HG03135 (cell line): Measurements from ENCODE around the gene MRFAP1L1.
"Not testable (repeated sequence)": the region's sequence is repeated elsewhere in the genome, so short reads cannot be mapped to it uniquely, and the experiment has no call there.

Source experiments
- ATAC-seq: cut with Tn5 transposase; IDR thresholded peaks from one replicate; pipeline ENCODE4 v1.9.1; 2021; ENCODE audit warnings: mild to moderate bottlenecking, moderate library complexity; ENCODE audit not compliant: unreplicated experiment

Gene MRFAP1L1

GRCh38 chr4:6692379-6692778 lies 17.3 kb downstream of the MRFAP1L1 start:
- ATAC-seq, result no peak

- ATAC-seq, result no peak
These were observed 20.1 kb downstream of the MRFAP1L1 start for GRCh38 chr4:6689506-6689960.

- ATAC-seq, result peak; percentile 72
These were observed 20.7 kb downstream of the MRFAP1L1 start for GRCh38 chr4:6688879-6689505.

- ATAC-seq, result no peak
These were observed 21.5 kb downstream of the MRFAP1L1 start for GRCh38 chr4:6687947-6688878.

GRCh38 chr4:6686104-6686787 lies 23.4 kb downstream of the MRFAP1L1 start:
- ATAC-seq, result no peak

- ATAC-seq, result no peak
These were observed 25.0 kb downstream of the MRFAP1L1 start for GRCh38 chr4:6684656-6685055.

GRCh38 chr4:6682862-6683590 lies 26.6 kb downstream of the MRFAP1L1 start:
- no peak for ATAC-seq

- ATAC-seq, result no peak
These were observed 28.5 kb downstream of the MRFAP1L1 start for GRCh38 chr4:6681191-6681590.

- no peak for ATAC-seq
These were observed 29.2 kb downstream of the MRFAP1L1 start for GRCh38 chr4:6680372-6681034.

- no peak for ATAC-seq
These were observed 32.7 kb downstream of the MRFAP1L1 start for GRCh38 chr4:6676722-6677558.

GRCh38 chr4:6674500-6675149 lies 35.0 kb downstream of the MRFAP1L1 start:
- ATAC-seq, result peak; percentile 41

GRCh38 chr4:6673660-6674499 lies 35.8 kb downstream of the MRFAP1L1 start:
- ATAC-seq, result peak; percentile 77

GRCh38 chr4:6673191-6673659 lies 36.4 kb downstream of the MRFAP1L1 start:
- not testable (repeated sequence) for ATAC-seq

- ATAC-seq, result not testable (repeated sequence)
These were observed 37.0 kb downstream of the MRFAP1L1 start for GRCh38 chr4:6672541-6673190.

GRCh38 chr4:6672131-6672530 lies 37.5 kb downstream of the MRFAP1L1 start:
- no peak for ATAC-seq

- ATAC-seq, result no peak
These were observed 38.0 kb downstream of the MRFAP1L1 start for GRCh38 chr4:6671648-6672047.

- ATAC-seq, result no peak
These were observed 41.3 kb downstream of the MRFAP1L1 start for GRCh38 chr4:6668391-6668790.
